ENCODE data around the gene NDRG2. TPM values are rescaled to one million over a fixed set of nuclear protein-coding genes. Genes with fewer than 3 reads are reported as not detected.
"Not testable (repeated sequence)": the region's sequence is repeated elsewhere in the genome, so short reads cannot be mapped to it uniquely, and the experiment has no call there.

The NDRG2 gene
- total RNA-seq, 2 experiments from 2014 or later, result 10.4 to 11.0 TPM

DNA sequence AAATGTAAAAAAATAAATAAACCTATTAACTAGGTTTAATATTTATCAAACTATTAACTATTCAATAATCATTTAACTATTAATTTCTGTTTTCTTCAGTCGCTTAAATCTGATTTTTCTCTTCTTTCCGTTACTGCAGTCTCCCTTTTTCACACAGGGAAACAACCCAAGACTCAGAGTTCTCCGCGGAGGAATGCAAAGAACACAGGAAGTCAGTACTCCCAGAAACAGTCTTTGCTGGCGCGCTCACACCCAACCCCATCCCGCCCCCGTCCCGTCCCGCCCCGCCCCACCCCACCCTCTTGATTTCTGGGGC, 35.4 kb downstream of the NDRG2 start:
- Mint-ChIP-seq H3K27me3 (no peaks in the 10 kb centered on the region), H3K9me3 (no peaks in the 10 kb centered on the region), H3K27ac (peak overlapping the region; percentile 90), H3K4me3 (peak overlapping the region; percentile 91), H3K4me1 (peaks cover 44% of the 10 kb centered on the region), H3K36me3 (ENCODE audit: low read depth) (peaks cover 28% of the 10 kb centered on the region)
- ChIA-PET POLR2A (no interaction called here), CTCF (interaction anchor here (2.2 kb wide), 1 partner anchor 18 kb away, joined by 15 read pairs; no protein-coding TSS in a partner anchor)
- no peak for DNase-seq

DNA sequence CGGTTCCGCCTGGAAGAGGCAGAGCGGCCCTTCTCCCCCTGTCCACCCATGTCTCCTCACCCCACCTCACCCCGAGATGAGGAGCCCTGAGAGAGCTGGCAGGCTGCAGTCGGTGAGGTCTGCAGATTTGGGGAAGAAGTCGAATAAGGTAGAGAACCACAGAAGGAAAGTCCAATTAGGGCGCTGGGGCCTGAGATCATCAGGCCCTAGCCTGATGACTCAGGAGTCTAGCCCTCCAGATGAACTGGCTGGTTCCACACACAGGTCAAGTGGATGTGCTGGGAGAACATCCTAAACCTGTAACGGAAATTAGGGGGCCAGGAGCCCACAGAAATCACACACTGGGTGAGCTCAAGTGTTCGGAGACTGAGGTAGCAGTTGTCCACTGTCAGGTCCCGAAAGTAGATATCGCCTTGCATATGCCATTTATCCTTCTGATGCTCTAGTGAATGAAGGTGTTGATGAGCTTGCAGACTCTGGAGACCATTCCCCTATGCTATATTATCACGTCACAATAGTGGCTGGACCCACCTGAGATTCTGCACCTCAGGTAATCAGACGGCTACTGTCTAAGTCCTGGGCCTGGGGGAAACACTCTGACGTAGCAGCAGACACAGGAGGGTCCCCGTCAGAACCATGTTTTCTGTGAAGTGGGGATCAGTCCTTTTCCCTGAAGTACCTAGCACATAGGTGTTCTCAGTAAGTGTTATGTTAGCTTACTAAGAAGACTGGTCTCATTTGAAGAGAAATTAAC, 36.0 kb downstream of the NDRG2 start:
- no peaks in the 10 kb centered on the region for H3K9me3 Mint-ChIP-seq
- ChIA-PET CTCF (interaction anchor here (0.8 to 2.2 kb wide), 2 partner anchors 17 to 69 kb away, joined by 3 to 15 read pairs; no protein-coding TSS in a partner anchor), POLR2A (no interaction called here)
- no peak for DNase-seq
- H3K27me3 Mint-ChIP-seq, result no peaks in the 10 kb centered on the region
- peaks cover 24% of the 10 kb centered on the region for H3K36me3 Mint-ChIP-seq (ENCODE audit: low read depth)
- peak overlapping the region; percentile 59 for H3K27ac Mint-ChIP-seq
- H3K4me1 Mint-ChIP-seq, result peaks cover 42% of the 10 kb centered on the region
- peak overlapping the region; percentile 47 for H3K4me3 Mint-ChIP-seq

DNA sequence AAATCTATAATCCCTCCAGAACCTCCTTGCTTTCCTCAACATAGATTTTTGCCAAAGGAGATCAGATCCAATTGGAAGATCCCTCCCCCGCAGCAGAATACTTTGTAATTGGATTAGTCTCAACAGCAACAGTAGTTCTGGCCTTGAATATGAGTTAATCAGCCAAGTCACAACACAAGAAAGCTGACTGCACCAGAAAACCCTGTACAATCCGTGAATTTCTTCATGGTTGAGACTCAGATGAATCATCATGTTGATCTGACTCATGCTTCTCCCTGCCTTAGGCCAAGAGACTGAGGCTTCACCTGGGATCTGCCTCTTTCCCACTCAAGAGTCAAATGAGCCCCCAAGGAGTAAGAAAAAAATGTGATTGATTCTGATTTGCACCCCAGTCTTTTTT, 38.0 kb downstream of the NDRG2 start:
- POLR2A ChIA-PET, result no interaction called here
- no peak overlapping the region for H3K27ac Mint-ChIP-seq
- H3K36me3 Mint-ChIP-seq (ENCODE audit: low read depth), result peaks cover 11% of the 10 kb centered on the region
- no peak overlapping the region for H3K4me3 Mint-ChIP-seq
- DNase-seq, result no peak
- H3K27me3 Mint-ChIP-seq, result peaks cover 3% of the 10 kb centered on the region
- CTCF ChIA-PET, result interaction anchor here (1.1 kb wide), 1 partner anchor 16 kb away, joined by 6 read pairs; no protein-coding TSS in a partner anchor
- no peaks in the 10 kb centered on the region for H3K9me3 Mint-ChIP-seq
- H3K4me1 Mint-ChIP-seq, result peaks cover 31% of the 10 kb centered on the region

DNA sequence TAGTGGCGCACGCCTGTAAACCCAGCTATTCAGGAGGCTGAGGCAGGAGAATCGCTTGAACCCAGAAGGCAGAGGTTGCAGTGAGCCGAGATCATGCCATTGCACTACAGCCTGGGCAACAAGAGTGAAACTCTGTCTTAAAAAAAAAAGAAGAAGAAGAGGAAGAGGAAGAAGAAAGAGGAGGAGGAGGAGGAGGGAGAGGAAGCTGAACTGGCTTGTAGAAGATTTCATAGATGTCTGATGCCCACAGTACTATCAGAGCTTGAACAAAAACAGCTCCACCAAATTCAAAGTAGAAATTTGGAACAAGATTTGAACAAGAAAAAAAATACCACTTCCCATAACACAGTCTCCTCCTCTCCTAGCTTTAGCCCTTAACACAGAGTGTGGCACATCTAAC, 39.2 kb downstream of the NDRG2 start:
- H3K36me3 Mint-ChIP-seq (ENCODE audit: low read depth); H3K4me3 Mint-ChIP-seq; POLR2A ChIA-PET; DNase-seq; H3K27me3 Mint-ChIP-seq; H3K9me3 Mint-ChIP-seq; H3K27ac Mint-ChIP-seq: not testable (repeated sequence)
- CTCF ChIA-PET, result interaction anchor here (0.6 to 1.0 kb wide), 2 partner anchors 15 to 19 kb away, joined by 3 read pairs; no protein-coding TSS in a partner anchor
- peaks cover 24% of the 10 kb centered on the region for H3K4me1 Mint-ChIP-seq

DNA sequence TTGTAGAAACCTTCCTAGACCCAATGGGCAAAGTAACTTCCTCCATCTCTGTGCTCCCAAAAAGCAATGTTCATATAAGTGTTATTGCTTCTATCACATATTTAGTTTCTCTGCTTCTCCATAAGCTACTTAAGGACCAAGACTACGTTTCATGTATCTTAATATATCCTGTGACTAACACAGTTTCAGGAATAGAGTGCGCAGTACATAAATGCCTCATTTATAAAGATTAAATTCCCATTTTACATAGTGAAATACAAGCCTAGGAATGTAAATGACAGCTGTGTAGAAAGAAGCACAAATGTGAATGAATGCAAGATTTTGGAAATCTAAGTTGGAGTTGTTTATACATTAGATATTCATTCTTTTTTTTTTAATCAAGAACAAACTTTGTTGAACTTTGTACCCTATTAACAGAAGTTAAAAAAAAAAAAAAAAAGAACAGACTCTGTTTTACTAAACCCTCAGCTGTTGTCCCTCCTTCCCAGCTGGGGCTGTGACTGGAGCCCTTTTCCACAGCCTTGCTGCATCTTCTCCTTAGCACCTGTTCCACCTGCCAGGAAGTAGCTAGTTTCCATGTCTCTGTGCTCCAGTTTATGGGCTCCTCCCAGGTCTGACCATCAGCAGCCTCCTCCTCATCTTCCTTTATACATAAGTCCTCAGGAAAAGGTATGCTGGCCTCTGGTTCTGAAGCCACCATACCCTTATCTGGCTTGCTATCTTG, 42.1 kb downstream of the NDRG2 start:
- H3K27me3 Mint-ChIP-seq, result peaks cover 12% of the 10 kb centered on the region
- ChIA-PET CTCF (interaction anchor here (0.8 to 5.6 kb wide), 3 partner anchors 11 to 110 kb away, joined by 3 to 39 read pairs (median 3); no protein-coding TSS in a partner anchor), POLR2A (no interaction called here)
- no peak for DNase-seq
- no peak overlapping the region for H3K27ac Mint-ChIP-seq
- peaks cover 1% of the 10 kb centered on the region for H3K36me3 Mint-ChIP-seq (ENCODE audit: low read depth)
- H3K4me3 Mint-ChIP-seq, result no peak overlapping the region
- peaks cover 6% of the 10 kb centered on the region for H3K4me1 Mint-ChIP-seq
- H3K9me3 Mint-ChIP-seq, result no peaks in the 10 kb centered on the region

DNA sequence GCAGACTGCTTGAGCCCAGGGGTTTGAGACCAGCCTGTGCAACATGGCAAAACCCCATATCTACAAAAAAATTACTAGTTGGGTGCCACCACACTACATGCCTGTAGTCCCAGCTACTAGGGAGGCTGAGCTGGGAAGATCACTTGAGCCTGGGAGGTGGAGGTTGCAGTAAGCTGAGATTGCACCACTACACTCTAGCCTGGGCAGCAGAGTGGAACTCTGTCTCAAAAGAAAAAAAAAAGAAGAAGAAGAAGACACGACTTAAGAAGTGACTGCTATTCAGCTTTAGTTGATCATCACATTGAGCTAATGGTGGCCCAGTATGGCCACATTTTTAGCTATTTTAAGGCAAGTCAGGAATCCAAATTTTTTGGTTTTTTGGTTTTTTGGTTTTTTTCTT, 44.0 kb downstream of the NDRG2 start:
- Mint-ChIP-seq H3K27me3 (peaks cover 14% of the 10 kb centered on the region), H3K4me3 (no peak overlapping the region), H3K9me3 (no peaks in the 10 kb centered on the region), H3K4me1 (peaks cover 2% of the 10 kb centered on the region), H3K27ac (no peak overlapping the region), H3K36me3 (ENCODE audit: low read depth) (no peaks in the 10 kb centered on the region)
- ChIA-PET CTCF (interaction anchor here (0.6 to 5.6 kb wide), 3 partner anchors 9 to 86 kb away, joined by 3 to 39 read pairs (median 3); no protein-coding TSS in a partner anchor), POLR2A (no interaction called here)
- no peak for DNase-seq

DNA sequence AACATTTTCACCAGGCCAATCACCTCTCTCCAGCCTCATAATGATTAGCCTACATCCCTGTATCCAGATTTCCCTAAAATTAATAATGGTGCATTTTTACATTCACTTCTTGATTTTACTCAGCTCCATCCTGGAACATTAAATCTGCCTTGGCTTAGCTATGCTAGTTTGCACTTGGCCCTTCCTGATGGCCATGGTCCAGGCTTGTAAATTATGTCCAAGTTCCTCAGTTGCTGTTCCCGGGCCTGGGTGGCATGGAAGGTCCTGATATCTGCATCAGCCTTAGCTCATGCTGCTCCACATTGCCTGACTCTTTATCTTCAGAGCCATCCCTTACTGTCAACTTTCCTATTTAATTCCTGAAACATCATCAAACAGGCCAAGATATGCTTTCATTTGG, 46.2 kb downstream of the NDRG2 start:
- DNase-seq, result no peak
- H3K4me3 Mint-ChIP-seq, result no peak overlapping the region
- H3K36me3 Mint-ChIP-seq (ENCODE audit: low read depth), result no peaks in the 10 kb centered on the region
- H3K27me3 Mint-ChIP-seq, result peaks cover 15% of the 10 kb centered on the region
- H3K9me3 Mint-ChIP-seq, result no peaks in the 10 kb centered on the region
- ChIA-PET POLR2A (no interaction called here), CTCF (interaction anchor here (1.5 to 5.6 kb wide), 2 partner anchors 7 to 18 kb away, joined by 5 to 39 read pairs; no protein-coding TSS in a partner anchor)
- H3K27ac Mint-ChIP-seq, result no peak overlapping the region
- H3K4me1 Mint-ChIP-seq, result no peaks in the 10 kb centered on the region

DNA sequence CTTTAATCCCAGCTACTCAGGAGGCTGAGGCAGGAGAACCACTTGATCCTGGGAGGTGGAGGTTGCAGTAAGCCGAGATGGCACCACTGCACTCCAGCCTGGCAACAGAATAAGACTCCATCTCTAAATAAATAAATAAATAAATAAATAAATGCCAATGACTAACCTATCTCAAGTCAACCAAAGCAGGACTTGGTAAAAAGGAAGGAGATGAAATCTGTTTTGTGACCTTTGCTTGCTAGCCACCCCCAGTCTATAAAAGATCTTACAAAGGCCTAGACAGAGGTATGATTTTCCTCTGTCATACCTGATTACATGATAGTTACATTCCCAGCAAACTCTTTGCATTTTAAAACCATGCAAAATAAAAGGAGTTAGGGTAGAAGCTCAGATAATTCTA, 48.6 kb downstream of the NDRG2 start:
- ChIA-PET CTCF (no interaction called here), POLR2A (no interaction called here)
- Mint-ChIP-seq H3K27ac (no peak overlapping the region), H3K4me1 (peaks cover 4% of the 10 kb centered on the region), H3K4me3 (no peak overlapping the region), H3K27me3 (peaks cover 32% of the 10 kb centered on the region), H3K9me3 (no peaks in the 10 kb centered on the region), H3K36me3 (ENCODE audit: low read depth) (no peaks in the 10 kb centered on the region)
- DNase-seq, result no peak

DNA sequence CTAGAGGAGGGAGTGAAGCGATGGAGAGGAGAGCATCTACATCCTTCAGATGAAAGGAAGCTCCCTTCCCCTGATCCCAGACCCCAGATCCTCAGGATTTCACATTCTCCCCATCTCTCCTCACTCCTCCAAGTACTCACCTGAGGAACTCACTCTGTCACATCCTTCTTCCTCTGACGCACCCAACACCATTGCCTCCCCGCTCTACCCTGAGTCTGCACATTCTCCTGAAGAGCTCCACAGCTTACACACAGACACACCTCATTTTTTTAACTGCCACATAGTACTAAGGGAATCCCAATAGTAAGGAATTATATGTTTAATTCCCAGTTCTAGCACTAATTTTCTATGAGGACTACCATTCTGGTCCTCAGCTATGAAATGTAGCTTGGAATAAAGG, 51.4 kb downstream of the NDRG2 start:
- no peak overlapping the region for H3K4me3 Mint-ChIP-seq
- H3K36me3 Mint-ChIP-seq (ENCODE audit: low read depth), result no peaks in the 10 kb centered on the region
- H3K27me3 Mint-ChIP-seq, result peaks cover 28% of the 10 kb centered on the region
- H3K27ac Mint-ChIP-seq, result no peak overlapping the region
- H3K9me3 Mint-ChIP-seq, result no peaks in the 10 kb centered on the region
- H3K4me1 Mint-ChIP-seq, result peaks cover 12% of the 10 kb centered on the region
- POLR2A ChIA-PET, result no interaction called here
- CTCF ChIA-PET, result interaction anchor here (1.2 to 1.7 kb wide), 2 partner anchors 10 to 24 kb away, joined by 3 to 5 read pairs; no protein-coding TSS in a partner anchor
- no peak for DNase-seq

DNA sequence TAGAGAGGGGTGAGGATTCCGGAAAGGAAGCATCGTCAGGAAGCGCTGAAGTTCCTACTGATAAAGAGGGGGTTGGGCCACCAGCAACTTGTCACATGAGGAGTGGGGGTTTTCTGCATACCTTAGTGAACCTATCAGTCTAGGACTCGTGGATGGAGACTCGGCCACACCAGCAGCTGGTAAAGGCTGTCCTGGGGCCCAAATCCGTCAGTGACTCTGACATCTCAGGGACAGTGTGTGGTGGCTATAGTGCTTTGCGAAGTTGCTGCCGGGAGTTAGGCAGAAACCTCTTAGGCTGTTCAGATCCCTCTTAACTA, 53.2 kb downstream of the NDRG2 start:
- ChIA-PET CTCF (interaction anchor here (0.9 to 2.9 kb wide), 20 partner anchors 10 to 290 kb away, joined by 3 to 39 read pairs (median 7); partner anchors contain the start of genes RNASE2 and SLC39A2), POLR2A (no interaction called here)
- Mint-ChIP-seq H3K27ac (no peak overlapping the region), H3K4me1 (peaks cover 12% of the 10 kb centered on the region), H3K4me3 (peak overlapping the region; percentile 81), H3K27me3 (peaks cover 40% of the 10 kb centered on the region), H3K36me3 (ENCODE audit: low read depth) (no peaks in the 10 kb centered on the region), H3K9me3 (no peaks in the 10 kb centered on the region)
- no peak for DNase-seq

DNA sequence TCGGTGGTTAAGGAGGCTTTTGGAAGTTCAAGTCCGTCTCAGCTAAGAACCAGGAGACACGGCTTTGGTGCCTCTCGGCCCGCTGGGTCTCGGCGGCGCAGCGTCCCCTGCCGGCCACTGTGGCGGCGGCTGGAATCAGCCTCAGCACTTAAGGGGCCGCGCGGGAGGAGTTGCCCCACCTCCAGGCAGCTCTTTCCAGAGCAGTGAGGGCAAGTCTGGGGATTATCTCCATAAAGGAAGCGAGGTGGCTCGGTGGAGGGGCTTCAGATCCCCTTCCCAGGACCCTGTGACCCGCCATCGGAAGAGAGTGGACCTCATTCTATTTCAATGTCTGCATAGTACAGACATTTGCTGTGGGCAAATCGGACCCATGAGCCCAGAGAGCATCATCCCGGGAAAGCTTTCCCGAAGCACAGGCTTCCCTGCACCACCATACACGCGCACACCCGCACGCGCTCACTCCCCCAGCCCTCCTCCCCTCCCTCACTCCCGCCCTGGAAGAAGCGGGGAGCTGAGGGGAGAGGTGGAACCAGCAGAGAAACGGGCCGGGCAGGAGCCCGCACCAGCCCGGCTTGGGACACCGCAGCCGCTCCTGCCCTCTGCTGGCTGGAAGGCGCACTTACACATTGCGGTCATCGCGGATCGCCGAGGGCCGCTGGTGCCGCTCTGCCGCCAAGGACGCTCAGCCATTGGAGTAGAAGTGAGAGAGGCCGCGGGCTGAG, 53.7 kb downstream of the NDRG2 start:
- peaks cover 40% of the 10 kb centered on the region for H3K27me3 Mint-ChIP-seq
- peak overlapping the region; percentile 33 for H3K27ac Mint-ChIP-seq
- peak overlapping the region; percentile 81 for H3K4me3 Mint-ChIP-seq
- peaks cover 12% of the 10 kb centered on the region for H3K4me1 Mint-ChIP-seq
- no peaks in the 10 kb centered on the region for H3K9me3 Mint-ChIP-seq
- H3K36me3 Mint-ChIP-seq (ENCODE audit: low read depth), result no peaks in the 10 kb centered on the region
- ChIA-PET POLR2A (no interaction called here), CTCF (interaction anchor here (0.6 to 2.9 kb wide), 32 partner anchors 10 to 530 kb away, joined by 3 to 39 read pairs (median 4); partner anchors contain the start of genes RNASE2, RNASE4 and SLC39A2)
- DNase-seq, result peak; percentile 77

DNA sequence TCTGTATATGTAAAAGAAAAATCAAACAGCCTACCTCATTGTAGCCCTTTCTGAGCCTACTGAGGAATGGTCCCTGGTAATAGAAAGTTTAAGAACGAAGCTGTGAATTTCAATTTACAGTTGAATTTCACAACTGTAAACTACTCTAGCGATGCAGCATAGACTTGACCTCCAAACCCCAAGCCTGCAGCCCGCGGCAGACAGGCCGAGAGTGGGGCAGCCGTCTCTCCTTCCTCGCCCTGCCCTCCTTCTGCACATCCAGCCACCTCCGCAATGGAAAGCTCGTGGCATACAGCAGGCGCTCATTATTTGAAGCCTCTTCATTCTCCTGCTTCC, 54.2 kb downstream of the NDRG2 start:
- Mint-ChIP-seq H3K9me3 (no peaks in the 10 kb centered on the region), H3K4me1 (peaks cover 12% of the 10 kb centered on the region), H3K27me3 (peaks cover 40% of the 10 kb centered on the region), H3K4me3 (peak overlapping the region; percentile 81), H3K36me3 (ENCODE audit: low read depth) (no peaks in the 10 kb centered on the region), H3K27ac (no peak overlapping the region)
- POLR2A ChIA-PET, result no interaction called here
- CTCF ChIA-PET, result interaction anchor here (0.6 to 2.9 kb wide), 29 partner anchors 10 to 531 kb away, joined by 3 to 39 read pairs (median 4); partner anchors contain the start of genes RNASE2, RNASE4 and SLC39A2
- DNase-seq, result no peak

DNA sequence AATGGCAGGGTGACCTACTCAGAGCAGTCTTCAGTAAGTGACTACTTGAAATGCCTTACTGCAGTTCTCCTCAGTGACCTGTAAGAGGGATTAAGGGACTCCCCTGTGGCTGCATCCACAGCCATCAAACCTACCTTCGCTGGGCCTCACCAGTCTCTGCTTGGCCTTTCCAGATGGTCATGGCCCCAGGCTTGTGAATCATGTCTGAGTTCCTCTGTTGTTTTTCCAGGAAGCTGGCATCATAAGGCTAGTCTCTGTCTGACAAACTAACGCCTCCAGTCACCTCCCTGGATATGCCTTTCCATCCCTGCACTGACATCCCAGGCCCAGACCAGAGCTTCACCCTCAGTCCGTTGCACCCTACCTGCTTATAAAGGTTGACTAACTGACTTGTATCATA, 55.5 kb downstream of the NDRG2 start:
- no peak for DNase-seq
- no peaks in the 10 kb centered on the region for H3K9me3 Mint-ChIP-seq
- H3K27ac Mint-ChIP-seq, result no peak overlapping the region
- no peaks in the 10 kb centered on the region for H3K36me3 Mint-ChIP-seq (ENCODE audit: low read depth)
- ChIA-PET POLR2A (no interaction called here), CTCF (interaction anchor here (1.0 to 2.8 kb wide), 3 partner anchors 10 to 45 kb away, joined by 4 to 21 read pairs (median 4); no protein-coding TSS in a partner anchor)
- H3K4me1 Mint-ChIP-seq, result peaks cover 12% of the 10 kb centered on the region
- H3K4me3 Mint-ChIP-seq, result no peak overlapping the region
- H3K27me3 Mint-ChIP-seq, result peaks cover 40% of the 10 kb centered on the region
